HG02884 (cell line): ENCODE measurements around the gene IFFO2.

Experiments used
- ATAC-seq: cut with Tn5 transposase; IDR thresholded peaks from one replicate; pipeline ENCODE4 v1.9.1; 2021; ENCODE audit warnings: mild to moderate bottlenecking, moderate library complexity; ENCODE audit not compliant: unreplicated experiment

The IFFO2 gene

DNA sequence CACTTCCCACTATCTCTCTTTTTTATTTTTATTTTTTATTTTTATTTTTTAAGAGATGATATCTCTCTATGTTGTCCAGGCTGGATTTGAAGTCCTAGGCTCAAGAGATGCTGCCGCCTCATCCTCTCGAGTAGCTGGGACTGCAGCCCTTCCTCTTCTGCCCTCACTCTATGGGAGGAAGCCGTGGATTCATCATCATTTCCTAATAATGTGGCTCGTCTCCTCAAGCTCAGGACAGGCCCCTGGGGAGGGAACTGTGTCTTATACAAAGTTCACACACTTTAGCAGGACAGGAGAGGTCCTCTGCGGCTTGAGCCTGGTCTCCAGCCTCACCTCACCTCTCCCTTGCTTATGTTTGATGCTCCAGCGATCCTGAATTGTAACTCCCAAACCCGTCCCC, 16.5 kb upstream of the IFFO2 start:
- ATAC-seq: no peak

DNA sequence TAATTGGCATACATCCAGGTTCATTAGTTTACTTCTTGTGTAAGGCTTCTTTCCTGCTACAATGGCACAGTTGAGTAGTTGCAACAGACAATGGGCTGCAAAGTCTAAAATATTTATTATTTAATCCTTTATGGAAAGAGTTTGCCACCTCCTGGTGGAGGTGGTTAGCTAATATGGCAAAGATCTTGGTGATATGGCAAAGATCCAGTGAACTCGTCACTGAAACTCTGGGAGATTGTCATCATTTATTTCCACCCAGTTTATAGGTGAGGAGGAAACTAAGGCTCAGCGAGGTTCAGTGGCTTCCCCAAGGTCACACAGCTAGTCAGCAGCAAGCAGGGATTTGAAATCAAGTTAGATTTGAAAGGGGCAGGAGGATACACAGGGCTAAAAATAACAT, 16.1 kb upstream of the IFFO2 start:
- no peak for ATAC-seq

DNA sequence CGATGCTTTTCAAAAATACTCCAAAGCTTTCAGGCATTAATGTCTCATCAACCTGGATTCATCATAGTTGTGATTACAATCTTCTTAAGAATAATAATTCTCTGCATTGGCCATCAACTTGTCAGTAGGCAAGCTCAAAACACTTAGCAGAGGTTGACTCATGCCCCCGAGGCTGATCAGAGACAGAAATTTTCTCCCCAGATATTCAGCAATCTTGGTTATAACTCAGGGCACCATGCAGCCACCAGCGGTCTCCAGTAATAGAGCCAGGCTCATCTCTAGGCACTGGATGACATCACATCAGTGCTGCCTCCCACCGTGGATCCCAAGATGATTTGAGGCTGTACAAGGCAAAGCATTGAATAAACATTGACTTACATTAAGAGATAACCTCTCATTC, 14.3 kb upstream of the IFFO2 start:
- no peak for ATAC-seq

DNA sequence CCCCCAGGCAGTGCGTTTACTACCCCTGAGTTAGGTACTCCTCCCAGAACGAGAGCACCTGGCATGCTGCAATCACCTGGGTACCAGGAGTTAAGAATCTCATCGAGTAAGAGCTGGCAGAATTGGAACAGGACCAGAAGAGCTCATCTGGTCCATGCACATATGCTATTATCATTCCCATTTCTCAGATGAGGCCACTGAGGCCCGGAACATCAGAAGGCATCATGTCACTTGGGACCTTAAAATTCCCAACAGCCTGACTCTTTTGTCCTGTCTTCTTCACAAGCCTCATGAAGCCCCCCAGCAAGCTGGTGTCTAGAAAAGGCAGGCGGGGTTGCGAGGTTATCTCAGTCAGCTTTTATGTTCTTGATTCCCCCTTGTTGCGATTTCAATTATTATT, 13.9 kb upstream of the IFFO2 start:
- no peak for ATAC-seq

DNA sequence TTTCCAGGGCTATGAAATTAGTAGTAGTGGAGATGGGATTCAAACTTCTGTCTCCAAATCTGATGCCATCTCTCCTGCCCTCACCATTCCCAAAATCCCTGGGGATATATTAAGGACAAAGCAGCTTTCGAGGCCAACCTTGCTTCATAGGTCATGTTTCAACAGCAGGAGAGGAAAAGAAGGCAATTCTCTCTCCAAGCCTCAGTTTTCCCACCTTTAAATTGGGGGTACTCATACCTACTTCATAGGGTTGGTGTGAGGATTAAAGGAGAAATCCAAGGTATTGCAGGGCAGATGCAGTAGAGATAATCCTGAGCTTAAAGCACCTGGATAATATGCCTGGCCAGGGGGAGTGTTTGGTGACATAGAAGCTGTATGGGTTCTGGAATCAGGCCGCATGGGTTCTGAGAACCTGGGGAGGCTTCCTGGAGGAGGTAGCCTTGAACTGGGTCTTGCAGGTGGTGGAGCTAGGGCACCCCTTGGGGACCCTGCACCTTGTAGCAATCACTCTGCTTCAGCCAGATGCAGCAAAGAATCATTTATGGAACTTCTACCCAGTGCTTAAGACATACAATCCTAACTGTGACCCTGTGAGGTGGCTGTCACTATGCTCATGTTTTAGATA, 10.7 kb upstream of the IFFO2 start:
- ATAC-seq: no peak

DNA sequence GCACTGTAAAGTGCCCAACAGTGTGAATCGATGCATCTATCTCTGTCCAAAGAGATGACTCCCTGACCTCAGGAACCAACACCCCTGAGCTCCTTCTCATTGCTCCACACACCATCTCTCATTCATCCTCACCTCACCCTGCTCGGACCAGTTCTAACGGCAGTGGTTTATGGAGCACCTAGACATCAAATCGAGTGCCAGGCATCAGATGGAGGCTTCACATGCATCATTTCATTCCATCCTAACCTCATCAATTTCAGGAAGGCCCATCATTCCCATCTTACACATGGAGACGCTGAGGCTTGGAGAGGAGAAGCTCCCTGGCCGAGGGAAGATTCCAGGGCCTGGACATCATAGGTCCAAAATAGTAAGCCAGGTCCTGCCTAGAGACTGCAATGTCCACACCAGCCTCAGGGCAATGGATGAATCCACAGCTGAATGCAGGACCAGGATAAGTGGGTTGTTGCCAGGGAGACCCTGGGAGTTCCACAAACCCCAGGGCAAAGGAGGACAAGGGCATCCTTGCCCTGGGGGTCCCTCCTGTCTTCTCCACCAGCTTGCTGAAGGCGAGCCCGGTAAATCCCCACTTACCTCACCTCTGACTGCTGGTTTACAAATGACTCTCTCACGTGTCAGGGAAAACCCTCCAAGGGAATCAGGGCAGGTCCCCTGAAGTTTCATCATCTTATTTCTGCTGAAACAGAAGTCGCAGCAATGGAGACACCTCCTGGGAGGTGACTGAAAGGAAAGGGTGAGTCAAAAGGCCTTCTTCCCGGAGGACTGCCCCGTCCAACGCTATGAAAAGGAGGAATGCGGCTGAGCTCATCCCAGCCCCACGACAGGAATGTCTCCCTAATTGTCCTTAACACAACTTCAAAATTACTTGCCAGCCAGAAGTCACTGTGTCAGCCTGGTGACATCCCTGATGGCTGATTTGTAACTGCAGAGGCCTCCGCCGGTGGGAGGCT, 9.0 kb upstream of the IFFO2 start:
- no peak for ATAC-seq

DNA sequence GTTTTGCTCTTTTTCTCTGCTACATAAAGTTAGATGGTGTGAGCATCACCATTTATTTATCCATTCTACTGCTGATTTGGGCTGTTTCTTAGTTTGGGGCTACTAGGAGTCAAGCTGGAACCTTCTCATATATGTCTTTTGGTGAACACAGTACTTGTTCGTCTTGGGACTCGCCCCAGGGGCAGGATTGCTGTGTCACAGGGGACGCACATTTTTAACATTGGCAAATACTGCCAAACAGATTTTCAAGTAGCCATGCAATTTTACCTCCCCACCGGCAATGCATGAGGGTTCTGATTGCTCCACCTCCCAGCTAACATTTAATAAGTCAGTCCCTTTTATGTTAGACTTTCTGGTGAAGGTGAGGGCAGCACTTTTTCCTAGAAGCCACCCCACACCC, 7.5 kb upstream of the IFFO2 start:
- ATAC-seq: no peak

DNA sequence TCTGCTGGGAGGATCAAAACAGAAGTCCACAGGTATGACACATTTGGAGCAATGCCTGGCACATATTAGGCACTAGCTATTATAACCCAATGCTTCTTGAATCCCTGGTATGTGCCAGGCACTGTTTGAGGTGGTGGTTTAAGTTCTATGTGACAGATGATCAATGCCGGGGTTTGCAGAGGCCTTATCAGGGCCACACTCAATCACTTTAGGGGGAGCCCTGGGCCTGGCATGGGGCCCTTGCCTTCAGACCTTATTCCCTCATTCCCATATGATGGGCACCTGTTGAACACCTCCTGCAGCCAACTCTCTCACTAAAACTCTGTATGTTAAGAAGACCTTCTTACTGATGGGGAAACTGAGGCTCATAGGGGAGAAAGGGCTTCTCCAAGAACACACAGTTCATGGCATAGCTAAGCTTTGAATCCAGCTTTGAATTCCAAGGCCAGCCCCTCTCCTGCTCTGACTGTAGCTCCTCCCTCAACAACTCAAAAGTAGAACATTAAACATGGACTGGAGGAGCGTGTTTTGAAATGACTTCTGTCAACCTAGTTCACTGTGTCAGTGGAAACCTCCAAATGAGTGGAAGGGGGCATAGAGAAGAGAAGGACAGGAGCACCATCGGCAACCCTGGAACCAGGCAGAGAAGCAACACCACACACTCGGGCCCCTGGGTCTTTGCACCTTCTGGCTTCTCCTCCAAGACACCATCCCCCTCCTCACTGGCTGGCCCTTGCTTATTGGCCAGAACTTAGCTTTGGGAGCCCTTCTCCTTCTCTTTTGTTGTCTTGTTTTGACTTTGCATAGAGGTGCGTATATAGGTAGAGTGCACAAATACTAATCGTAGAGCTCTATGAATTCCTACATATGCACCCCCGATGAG, 6.6 kb upstream of the IFFO2 start:
- no peak for ATAC-seq

DNA sequence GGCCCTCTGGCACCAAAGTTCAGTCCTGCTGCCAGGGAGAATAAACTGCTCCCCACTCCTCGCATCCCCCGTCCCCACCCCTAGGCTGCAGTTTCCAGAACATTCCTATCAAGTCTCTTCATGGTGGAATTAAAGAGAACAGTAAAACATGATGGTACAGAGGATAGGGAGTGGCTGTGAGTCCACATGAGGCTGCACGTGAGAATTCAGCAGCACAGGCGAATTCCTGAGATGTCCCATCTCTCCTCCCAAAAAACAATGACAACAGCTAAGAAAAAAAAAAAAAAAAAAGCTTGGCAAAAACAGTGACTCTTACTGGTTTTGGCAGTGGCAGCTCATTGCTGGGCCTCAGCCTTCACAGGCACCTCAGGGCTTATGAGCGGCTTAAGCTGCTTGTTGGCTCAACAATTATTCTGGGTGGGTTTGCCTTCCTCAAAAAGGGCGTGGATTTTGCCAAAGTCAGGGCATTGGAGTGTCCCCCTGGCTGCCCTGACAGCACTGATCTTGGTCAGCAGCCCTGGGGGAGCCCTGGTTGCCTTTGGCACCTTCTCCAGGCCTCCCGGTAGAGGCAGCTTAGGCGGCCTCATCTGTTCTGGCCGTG, 5.7 kb upstream of the IFFO2 start:
- no peak for ATAC-seq

DNA sequence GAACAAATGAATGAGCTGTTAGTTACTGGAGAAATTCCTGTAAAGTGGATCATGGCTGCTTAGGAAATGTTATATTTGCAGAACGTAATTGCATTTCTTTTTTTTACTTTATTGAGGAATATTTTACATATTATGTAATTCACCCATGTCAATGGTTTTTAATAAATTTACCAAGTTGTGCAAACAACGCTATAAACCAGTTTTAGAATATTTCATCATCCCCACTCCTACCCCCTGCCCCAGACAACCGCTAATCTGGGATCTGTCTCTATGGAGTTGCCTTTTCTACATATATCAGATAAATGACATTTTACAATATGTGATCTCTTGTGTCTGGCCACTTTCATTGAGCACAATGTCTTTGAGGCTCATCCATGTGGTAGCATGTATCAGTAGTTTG, 4.3 kb upstream of the IFFO2 start:
- no peak for ATAC-seq

DNA sequence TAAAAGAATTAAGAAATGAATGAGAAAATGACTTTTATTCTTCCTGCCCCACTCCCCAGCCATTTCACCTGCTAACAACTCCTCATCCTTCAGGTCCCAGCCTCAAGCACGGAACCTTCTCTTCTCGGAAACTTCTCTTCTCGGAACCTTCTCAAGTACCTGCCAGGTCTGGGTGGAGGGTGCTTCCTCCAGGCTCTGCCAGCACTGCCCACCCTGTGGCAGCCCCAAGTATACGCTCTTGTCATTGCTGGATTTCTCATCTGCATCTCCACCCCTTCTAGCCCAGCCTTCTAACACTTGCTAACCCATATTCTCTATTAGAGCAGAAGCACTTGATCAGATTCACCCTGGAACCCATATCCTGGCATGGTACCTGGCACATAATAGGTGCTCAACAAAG, 3.9 kb upstream of the IFFO2 start:
- no peak for ATAC-seq

DNA sequence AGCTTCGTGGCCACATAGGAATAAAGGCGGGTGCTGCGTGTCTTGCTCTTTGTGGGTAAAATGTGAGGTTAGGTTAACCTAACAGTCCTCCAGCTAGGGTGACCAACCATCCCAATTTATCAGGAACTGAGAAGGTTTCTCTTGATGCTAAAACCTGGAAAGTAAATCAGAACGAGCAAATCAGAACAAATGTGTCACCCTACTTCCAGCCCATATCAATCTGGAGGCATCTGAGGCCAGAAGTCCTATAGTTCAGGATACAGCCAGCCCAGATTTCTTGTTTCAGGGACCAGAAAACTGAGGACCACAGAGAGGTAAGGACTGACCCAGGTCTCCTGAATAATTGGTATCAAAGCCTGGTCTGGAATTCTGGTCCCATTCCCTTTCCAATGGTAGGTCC, 3.1 kb upstream of the IFFO2 start:
- ATAC-seq: no peak

DNA sequence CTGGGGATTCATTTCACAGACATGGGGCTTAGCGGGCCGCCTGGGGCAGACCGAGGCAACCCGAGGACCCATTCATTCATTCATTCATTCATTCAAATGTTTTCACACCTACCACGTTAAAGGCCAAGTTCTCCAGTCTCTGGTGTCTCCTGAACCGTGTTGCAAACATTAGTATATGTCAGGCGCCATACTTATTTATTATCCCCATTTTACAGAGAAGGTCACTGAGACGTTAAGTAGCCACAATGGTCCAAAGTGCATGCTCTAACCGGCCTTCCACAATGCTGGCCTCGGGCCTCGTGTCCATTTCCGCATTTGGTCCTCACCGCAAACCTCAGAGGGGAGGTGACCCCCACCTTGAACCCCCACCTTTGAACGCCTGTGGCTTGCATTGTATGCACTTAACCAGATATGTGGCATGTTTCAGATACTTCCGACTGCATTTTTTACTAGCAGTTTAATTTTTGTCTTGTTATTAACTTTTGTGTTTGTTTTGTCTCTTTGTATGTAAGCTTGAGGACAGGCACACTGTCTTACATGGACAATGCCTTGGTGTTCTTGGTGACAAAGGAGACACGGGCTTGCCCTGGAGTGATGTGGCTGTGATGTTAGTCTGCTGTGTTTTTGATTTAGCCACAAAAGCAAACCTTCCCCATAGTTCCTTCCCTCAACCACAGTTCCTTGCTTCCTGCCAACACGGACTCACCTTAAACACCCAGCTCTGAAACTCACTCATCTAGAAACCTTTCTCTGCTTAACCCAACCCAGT, 1.2 kb upstream of the IFFO2 start:
- no peak for ATAC-seq

DNA sequence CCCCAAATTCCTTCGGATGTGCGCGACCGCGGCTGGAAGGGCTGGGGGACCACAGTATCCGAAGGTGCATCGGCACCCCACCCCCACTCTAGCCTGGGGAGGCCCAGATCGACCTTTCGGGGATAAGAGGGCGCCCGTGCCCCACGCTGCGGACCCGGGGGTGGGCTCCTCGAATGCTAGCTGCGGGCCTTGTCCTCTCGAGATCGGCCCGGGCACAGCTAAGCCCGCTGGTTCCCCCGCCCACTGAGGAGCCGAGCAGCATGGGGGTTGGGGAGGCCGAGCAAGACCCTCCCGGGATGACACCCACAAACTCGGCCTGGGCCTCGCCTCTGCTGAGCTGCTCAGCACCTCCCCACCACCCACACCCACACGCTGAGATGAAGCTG, 653 bp upstream of the IFFO2 start:
- no peak for ATAC-seq

DNA sequence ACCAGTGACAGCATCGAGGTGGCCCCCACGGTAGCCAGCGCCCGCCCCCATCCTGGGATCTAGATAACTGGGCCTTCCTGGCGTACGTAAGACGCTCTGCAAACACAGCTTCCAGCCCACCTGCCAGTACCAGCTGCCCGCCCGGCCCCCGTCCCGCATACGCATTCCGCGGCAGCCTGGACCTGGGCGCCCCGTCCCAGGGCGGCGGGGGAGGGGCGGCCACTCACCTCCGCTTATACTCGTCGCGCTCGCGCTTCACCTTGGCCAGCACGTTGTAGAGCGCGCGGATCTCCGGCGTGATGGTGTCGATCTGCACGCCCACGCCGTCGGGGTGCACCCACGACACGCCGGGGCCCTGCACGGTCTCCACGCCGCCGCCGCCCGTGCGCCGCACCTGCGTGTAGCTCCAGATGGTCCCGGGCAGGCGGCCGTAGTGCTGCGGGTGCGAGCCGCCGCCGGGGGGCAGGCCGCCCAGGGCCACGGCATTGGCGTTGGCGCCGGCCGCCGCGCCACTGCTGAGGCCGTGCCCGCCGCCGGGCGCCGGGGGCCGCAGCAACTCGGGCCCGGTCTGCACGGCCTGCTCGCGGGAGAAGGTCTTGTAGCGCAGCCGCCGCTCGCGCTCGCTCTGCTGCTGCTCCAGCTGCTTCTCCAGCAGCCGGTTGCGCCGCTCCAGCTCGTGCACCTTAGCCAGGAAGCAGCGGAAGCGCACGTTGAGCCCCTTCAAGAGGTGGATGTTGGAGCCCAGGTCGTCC, 859 bp downstream of the IFFO2 start:
- ATAC-seq: peak; percentile 6

DNA sequence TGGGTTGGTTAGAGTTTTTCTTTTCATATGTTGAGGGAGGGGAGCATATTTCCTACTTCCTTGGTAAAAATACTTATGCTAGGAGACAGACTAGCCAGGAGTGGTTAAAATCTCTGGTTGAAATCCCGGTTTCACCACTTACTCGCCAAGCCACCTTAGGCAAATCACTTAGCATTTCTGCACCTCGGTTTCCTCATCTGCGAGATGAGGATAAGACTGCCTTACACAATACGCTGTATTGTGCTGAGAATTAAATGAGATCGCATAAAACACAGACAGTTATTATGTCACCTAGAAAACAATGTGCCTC, 1.4 kb downstream of the IFFO2 start:
- ATAC-seq: no peak

DNA sequence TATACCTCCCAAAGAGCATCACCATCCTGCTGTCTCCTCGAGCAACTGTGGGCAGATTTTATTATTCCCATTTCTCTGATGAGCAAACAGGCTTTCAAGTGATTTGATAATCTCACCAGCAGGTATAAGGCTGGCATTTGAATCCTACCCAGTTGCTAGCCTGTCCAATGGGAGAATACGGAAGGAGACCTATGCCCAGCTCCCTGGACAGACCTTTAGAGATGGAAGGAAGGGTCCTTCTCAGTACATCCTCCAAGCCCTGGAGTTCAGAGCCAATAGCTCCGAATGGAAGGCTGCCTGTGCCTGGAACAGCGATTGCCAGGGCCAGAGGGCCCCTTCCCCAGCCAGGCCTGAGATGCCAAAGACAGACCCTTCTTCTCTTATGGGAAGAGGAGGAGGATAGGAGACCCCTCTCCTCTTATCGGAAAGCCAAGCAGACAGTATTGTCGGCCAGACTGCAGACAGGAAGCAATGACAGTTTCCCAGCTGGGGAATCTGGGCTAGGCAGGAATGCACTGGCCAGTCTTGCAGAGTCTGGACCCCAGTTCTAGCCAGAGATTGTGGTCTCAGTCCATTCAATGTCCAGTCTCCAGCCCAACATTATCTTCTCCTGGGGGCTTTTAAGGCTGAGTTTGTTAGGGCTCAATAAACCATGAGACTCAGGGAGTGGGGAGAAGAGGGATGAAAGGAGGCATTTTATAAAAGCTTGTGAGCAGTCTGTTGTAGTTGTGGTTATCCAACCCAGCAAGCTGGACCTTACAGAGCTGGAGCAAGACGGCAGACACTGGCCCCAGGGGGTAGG, 2.0 kb downstream of the IFFO2 start:
- no peak for ATAC-seq

DNA sequence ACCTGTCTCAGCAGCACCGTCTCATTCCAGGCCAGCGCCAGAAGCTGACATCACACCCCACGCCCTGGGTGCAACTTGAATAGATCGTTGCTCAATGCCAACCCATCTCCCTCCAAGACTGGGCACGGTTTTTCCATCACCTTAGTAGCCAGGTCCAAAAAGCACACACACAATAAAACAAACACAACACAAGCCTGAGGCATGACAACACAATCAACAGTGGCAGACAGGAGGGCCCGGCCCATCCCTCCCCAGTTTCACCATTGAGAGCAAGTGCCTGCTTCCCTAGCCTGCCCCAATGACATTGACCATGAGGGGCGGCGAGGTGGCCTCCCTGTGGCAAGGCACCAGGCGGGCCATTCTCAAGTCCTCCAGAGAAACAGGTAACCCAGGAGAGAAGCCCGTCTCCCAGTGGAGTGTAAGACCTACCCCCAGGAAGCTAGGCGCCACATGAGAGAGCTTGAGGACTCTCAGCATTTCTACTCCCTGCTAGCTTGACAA, 2.7 kb downstream of the IFFO2 start:
- no peak for ATAC-seq
